HL-60 (cell line): ENCODE results near the gene CBFA2T2.

Experiments
- CTCF ChIP-seq: IDR thresholded peaks from one replicate; pipeline ENCODE4 v1.5.1; 2011; ENCODE audit warnings: low read length, control low read depth, inconsistent platforms; ENCODE audit not compliant: insufficient read depth
- POLR2AphosphoS5 ChIP-seq: IDR thresholded peaks from 2 replicates; pipeline ENCODE4 v1.6.1; 2012; ENCODE audit warnings: low read depth

- no peak for TF ChIP-seq POLR2AphosphoS5
- TF ChIP-seq CTCF: no peak
Measured at GRCh38 chr20:33600414-33600813, 110.5 kb downstream of the CBFA2T2 start.
